Astrocyte (in vitro differentiated cells and primary cell): ENCODE measurements around the gene RAD51B.

Source experiments
- EZH2 ChIP-seq: IDR thresholded peaks from 2 replicates; pipeline ENCODE4 v1.6.1; 2012; ENCODE audit warnings: mild to moderate bottlenecking, low read length, inconsistent platforms; ENCODE audit not compliant: insufficient read depth
- TF ChIP-seq, protein P1 (sequence below): IDR thresholded peaks from 2 replicates; pipeline ENCODE4 v1.5.1; 2011; ENCODE audit warnings: low read depth, mild to moderate bottlenecking, inconsistent platforms, low read length, moderate library complexity; ENCODE audit not compliant: insufficient read depth

DNA sequence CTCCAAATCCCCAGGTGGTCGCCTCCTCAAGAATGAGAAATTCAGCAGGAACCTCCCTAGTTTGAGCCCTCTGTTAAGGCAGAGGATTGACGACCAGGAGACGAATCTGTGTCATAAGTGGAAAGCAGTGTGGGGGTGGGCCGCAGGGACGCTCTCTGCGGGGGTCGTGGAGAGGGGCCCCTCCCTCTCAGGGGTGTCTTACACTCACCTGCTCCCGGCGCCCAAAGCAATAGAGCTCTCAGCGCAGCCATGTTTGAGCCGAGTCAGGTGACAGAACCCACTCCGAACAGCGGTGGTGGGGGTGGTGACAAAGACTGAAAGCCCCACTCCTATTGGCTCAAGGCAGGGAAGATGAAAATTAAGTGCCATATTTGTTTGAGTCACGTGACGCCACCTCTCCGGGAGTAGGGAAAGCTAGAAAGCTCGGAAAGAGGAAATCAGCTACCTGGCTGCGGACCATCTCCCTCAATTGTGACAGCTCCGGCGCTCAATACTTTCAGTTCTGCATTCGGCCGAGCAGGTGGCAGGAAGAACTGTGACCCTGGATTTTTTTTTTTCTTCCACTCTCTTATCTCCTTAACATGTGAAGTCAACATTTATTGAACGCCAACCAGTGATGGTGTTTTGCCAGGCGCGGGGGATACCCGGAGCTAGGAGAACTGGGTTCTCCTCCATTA lies 3.1 kb upstream of the RAD51B start, which contains the start of gene ZFYVE26:
- TF ChIP-seq, protein P1, sequence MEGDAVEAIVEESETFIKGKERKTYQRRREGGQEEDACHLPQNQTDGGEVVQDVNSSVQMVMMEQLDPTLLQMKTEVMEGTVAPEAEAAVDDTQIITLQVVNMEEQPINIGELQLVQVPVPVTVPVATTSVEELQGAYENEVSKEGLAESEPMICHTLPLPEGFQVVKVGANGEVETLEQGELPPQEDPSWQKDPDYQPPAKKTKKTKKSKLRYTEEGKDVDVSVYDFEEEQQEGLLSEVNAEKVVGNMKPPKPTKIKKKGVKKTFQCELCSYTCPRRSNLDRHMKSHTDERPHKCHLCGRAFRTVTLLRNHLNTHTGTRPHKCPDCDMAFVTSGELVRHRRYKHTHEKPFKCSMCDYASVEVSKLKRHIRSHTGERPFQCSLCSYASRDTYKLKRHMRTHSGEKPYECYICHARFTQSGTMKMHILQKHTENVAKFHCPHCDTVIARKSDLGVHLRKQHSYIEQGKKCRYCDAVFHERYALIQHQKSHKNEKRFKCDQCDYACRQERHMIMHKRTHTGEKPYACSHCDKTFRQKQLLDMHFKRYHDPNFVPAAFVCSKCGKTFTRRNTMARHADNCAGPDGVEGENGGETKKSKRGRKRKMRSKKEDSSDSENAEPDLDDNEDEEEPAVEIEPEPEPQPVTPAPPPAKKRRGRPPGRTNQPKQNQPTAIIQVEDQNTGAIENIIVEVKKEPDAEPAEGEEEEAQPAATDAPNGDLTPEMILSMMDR = no peak
- TF ChIP-seq EZH2 = no peak
